HUES48 (cell line): ENCODE data around the gene EYS.

ENCODE experiments used
- H3K27ac ChIP-seq: one replicate; pipeline ENCODE4 v1.7.0; 2013; ENCODE audit warnings: low read depth, low read length, inconsistent platforms
- H3K27me3 ChIP-seq: 2 replicates; pipeline ENCODE4 v1.6.1; 2013; ENCODE audit warnings: mild to moderate bottlenecking, low read length; ENCODE audit not compliant: control insufficient read depth, insufficient read depth
- H3K36me3 ChIP-seq: 2 replicates; pipeline ENCODE4 v1.6.1; 2013; ENCODE audit warnings: low read length; ENCODE audit not compliant: control insufficient read depth, insufficient read depth
- H3K4me1 ChIP-seq: 2 replicates; pipeline ENCODE4 v1.6.1; 2013; ENCODE audit warnings: mild to moderate bottlenecking, low read length; ENCODE audit not compliant: control insufficient read depth, insufficient read depth
- H3K4me3 ChIP-seq: 2 replicates; pipeline ENCODE4 v1.5.1; 2013; ENCODE audit warnings: mild to moderate bottlenecking, low read depth, low read length
- H3K9ac ChIP-seq: 2 replicates; pipeline ENCODE4 v1.6.1; 2013; ENCODE audit warnings: mild to moderate bottlenecking, low read depth, low read length, moderate library complexity
- H3K9me3 ChIP-seq: 2 replicates; pipeline ENCODE4 v1.6.1; 2013; ENCODE audit warnings: low read length; ENCODE audit not compliant: control insufficient read depth, insufficient read depth

The EYS gene

GRCh38 chr6:64128301-64129024 lies 1578.6 kb downstream of the EYS start:
- Histone ChIP-seq H3K4me3 (no peak overlapping the region), H3K9me3 (no peaks in the 10 kb centered on the region), H3K36me3 (no peaks in the 10 kb centered on the region)

GRCh38 chr6:64123761-64124633 lies 1583.0 kb downstream of the EYS start:
- Histone ChIP-seq H3K9ac (no peak overlapping the region), H3K9me3 (no peaks in the 10 kb centered on the region), H3K36me3 (no peaks in the 10 kb centered on the region), H3K27me3 (no peaks in the 10 kb centered on the region), H3K4me1 (no peaks in the 10 kb centered on the region), H3K27ac (no peak overlapping the region), H3K4me3 (no peak overlapping the region)

More at GRCh38 chr6:64128301-64129024, 1578.6 kb downstream of the EYS start:
- Histone ChIP-seq H3K4me1 (no peaks in the 10 kb centered on the region), H3K27me3 (no peaks in the 10 kb centered on the region), H3K27ac (no peak overlapping the region), H3K9ac (no peak overlapping the region)

- no peaks in the 10 kb centered on the region for H3K9me3 ChIP-seq
- H3K27me3 ChIP-seq = no peaks in the 10 kb centered on the region
- H3K27ac ChIP-seq = no peak overlapping the region
- H3K36me3 ChIP-seq = no peaks in the 10 kb centered on the region
- no peak overlapping the region for H3K4me3 ChIP-seq
- no peaks in the 10 kb centered on the region for H3K4me1 ChIP-seq
- no peak overlapping the region for H3K9ac ChIP-seq
These were observed 1584.2 kb downstream of the EYS start for GRCh38 chr6:64122712-64123375.

GRCh38 chr6:64121011-64121565 lies 1585.9 kb downstream of the EYS start:
- H3K27ac ChIP-seq = no peak overlapping the region
- H3K36me3 ChIP-seq = no peaks in the 10 kb centered on the region
- no peak overlapping the region for H3K4me3 ChIP-seq
- no peaks in the 10 kb centered on the region for H3K9me3 ChIP-seq
- H3K27me3 ChIP-seq = no peaks in the 10 kb centered on the region
- no peaks in the 10 kb centered on the region for H3K4me1 ChIP-seq
- H3K9ac ChIP-seq = no peak overlapping the region

- Histone ChIP-seq H3K9ac (no peak overlapping the region), H3K4me1 (no peaks in the 10 kb centered on the region), H3K9me3 (no peaks in the 10 kb centered on the region), H3K36me3 (no peaks in the 10 kb centered on the region), H3K27ac (no peak overlapping the region), H3K4me3 (no peak overlapping the region), H3K27me3 (no peaks in the 10 kb centered on the region)
These were observed 1593.3 kb downstream of the EYS start for GRCh38 chr6:64113704-64114103.

- H3K4me1 ChIP-seq = no peaks in the 10 kb centered on the region
- no peaks in the 10 kb centered on the region for H3K9me3 ChIP-seq
- no peak overlapping the region for H3K9ac ChIP-seq
- no peak overlapping the region for H3K4me3 ChIP-seq
- no peaks in the 10 kb centered on the region for H3K36me3 ChIP-seq
- H3K27ac ChIP-seq = no peak overlapping the region
- no peaks in the 10 kb centered on the region for H3K27me3 ChIP-seq
These were observed 1603.0 kb downstream of the EYS start for GRCh38 chr6:64104051-64104450.

GRCh38 chr6:64103480-64103879 lies 1603.5 kb downstream of the EYS start:
- H3K4me3 ChIP-seq = no peak overlapping the region
- no peaks in the 10 kb centered on the region for H3K36me3 ChIP-seq
- H3K27ac ChIP-seq = no peak overlapping the region
- H3K4me1 ChIP-seq = no peaks in the 10 kb centered on the region
- H3K9ac ChIP-seq = no peak overlapping the region
- no peaks in the 10 kb centered on the region for H3K27me3 ChIP-seq
- no peaks in the 10 kb centered on the region for H3K9me3 ChIP-seq

GRCh38 chr6:64100702-64101303 lies 1606.2 kb downstream of the EYS start:
- H3K36me3 ChIP-seq = no peaks in the 10 kb centered on the region
- H3K4me1 ChIP-seq = no peaks in the 10 kb centered on the region
- H3K4me3 ChIP-seq = no peak overlapping the region
- no peak overlapping the region for H3K9ac ChIP-seq
- H3K27ac ChIP-seq = no peak overlapping the region
- H3K27me3 ChIP-seq = no peaks in the 10 kb centered on the region
- peaks cover 6% of the 10 kb centered on the region for H3K9me3 ChIP-seq

- H3K9ac ChIP-seq = no peak overlapping the region
- no peak overlapping the region for H3K27ac ChIP-seq
- H3K9me3 ChIP-seq = no peaks in the 10 kb centered on the region
- H3K36me3 ChIP-seq = no peaks in the 10 kb centered on the region
- no peaks in the 10 kb centered on the region for H3K27me3 ChIP-seq
- H3K4me3 ChIP-seq = no peak overlapping the region
- no peaks in the 10 kb centered on the region for H3K4me1 ChIP-seq
These were observed 1616.7 kb downstream of the EYS start for GRCh38 chr6:64090352-64090751.

- no peak overlapping the region for H3K27ac ChIP-seq
- H3K27me3 ChIP-seq = no peaks in the 10 kb centered on the region
- H3K9ac ChIP-seq = no peak overlapping the region
- no peaks in the 10 kb centered on the region for H3K4me1 ChIP-seq
- H3K4me3 ChIP-seq = no peak overlapping the region
- no peaks in the 10 kb centered on the region for H3K9me3 ChIP-seq
- no peaks in the 10 kb centered on the region for H3K36me3 ChIP-seq
These were observed 1621.9 kb downstream of the EYS start for GRCh38 chr6:64085126-64085525.
